Activated CD4-positive, alpha-beta T cell treated with anti-CD3 and anti-CD28 coated beads for 48 hours (primary cell): ENCODE data around the gene TTC16.
"Not testable (repeated sequence)": the region's sequence is repeated elsewhere in the genome, so short reads cannot be mapped to it uniquely, and the experiment has no call there.

Experiments
- DNase-seq: peaks from one replicate; pipeline ENCODE4 v3.0.0-alpha.2; 2020

The TTC16 gene

DNA sequence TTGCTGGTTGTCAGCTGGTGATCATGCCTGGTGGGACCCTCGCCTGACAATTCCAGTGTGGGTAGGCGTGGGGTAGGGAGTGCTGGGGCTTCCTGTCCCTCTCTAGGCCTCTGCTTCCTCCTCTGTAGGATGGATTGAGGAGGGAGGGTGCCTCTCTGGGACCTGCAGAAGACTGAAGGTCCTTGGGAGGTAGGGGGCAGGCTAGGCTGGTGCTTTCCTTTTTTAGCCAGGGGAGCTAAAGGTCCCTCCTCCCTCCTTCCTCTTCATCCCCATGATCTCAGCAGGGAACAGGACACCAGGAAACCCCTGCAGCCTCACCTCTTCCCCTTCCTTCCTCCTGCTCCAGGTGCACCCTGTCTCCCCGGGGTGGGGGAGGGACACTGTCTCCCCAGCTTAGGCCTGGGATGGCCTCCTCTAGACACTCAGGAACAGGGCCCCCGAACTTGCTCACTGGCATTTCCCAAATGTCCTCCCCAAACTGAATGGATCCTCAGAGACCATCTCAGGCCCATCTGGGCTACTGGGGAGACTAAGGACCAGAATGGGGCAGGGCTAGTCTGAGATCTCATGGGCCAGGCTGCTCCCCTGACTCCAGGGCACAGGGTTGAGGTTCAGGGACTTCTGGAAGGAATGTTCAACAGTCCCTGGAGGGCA is 54.2 kb downstream of the TTC16 start:
- no peak for DNase-seq

DNA sequence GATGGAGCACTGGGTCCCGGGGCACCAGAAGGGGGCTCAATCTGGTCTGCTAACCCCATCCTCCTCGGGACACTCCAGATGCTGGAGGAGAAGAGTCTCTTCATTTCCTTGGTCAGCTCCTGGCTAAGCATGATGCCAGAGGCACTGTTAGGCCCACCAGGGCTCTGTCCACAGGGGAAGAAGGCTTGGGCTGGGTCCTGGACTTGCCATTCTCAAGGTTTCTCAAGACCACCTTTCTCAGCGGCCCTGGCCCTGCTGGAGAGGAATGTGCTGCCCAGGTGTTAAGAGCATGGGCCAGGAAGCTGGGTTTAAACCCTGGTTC is 54.7 kb downstream of the TTC16 start:
- no peak for DNase-seq

DNA sequence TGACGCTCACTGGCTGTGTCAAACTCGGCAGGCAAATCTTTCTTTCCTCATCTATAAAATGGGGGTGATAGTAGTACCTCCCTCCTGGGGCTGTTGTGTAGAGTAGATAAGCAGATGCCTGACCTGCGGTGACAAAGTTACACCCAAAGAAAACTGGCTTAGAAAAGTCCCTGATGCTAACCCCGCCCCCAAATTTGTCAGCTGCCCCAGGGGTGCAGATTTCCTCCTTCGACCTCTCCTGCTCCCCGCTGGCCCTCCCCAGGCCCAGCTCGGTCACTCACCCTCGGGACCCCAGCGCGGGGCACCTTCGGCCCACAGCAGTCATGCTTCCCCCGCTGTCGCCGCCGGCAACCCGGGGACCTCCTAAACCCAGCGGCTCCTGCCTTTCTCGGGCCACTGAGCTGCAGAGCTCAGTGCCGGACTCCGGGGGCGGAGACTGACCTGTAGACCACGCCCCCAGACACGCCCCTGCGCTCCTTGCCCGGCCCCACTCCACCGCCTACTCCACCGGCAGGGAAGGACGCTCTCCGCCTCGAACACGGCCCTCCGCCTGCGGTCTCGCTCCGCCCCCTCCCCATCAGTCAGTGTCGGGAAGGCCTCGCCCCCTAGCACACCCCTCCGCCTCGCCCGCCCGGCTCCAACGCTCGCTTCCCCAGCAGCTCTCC is 55.2 kb downstream of the TTC16 start:
- peak; percentile 98 for DNase-seq

DNA sequence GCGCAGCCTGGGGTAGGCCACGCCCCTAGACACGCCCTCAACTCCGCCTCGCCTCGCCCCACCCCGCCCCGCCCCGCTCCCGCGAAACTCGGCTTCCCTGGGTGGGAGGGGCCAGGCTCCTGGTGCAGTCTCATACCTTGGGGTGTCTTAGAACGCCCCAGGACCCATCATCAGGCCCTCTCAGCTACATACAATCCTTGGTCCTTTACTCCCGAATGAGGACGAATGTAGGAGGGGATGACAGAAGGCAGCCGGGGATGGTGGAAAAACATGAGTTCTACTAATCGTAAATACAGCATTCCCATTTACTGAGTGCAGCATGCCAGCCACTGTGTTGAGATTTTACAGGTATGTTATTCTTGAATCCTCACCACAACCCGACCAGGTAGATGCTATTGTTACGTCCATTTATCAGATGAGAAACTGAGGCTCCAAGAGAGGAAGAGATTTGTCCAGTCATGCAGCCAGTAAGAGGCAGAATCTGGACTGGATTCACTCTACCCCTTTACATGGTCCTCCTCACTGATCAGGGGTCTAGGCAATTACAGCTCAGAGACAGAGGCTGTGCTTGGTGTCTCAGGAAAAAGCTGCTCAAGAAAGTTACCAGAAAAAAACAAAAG is 55.8 kb downstream of the TTC16 start:
- no peak for DNase-seq

DNA sequence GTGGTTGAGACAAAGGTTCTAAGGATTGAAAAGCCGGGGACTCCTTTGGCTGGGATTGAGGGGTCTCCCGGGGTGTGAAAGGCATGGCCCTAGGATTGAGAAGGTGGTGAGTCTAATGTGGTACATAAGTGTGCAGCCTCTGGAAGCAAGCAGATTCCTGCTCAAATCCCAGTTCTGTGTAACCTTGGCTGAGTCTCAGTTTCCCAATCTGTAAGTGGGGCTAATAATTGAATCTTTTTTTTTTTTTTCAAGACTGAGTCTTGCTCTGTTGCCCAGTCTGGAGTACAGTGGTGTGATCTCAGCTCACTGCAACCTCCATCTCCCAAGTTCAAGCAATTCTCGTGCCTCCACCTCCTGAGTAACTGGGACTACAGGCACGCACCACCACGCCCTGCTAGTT is 56.7 kb downstream of the TTC16 start:
- no peak for DNase-seq

DNA sequence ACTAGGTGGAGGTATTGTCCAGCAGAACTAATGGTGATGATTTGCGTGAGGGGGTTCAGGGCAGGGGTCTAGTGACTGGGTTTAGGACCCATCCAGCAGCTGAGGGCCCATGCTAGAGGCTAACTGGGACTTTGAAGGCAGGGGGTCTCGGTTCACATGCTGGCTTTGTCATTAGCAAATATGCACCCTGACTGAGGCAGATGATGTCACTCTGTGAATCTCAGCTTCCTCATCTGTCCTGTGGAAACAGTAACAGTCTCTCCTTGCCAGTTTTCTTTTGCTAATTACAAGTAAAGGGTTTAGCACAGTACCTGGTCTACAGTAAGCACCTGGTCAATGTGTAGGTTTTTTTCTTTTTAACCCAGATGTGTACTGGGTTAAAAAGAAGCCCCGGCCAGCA is 57.4 kb downstream of the TTC16 start:
- no peak for DNase-seq

DNA sequence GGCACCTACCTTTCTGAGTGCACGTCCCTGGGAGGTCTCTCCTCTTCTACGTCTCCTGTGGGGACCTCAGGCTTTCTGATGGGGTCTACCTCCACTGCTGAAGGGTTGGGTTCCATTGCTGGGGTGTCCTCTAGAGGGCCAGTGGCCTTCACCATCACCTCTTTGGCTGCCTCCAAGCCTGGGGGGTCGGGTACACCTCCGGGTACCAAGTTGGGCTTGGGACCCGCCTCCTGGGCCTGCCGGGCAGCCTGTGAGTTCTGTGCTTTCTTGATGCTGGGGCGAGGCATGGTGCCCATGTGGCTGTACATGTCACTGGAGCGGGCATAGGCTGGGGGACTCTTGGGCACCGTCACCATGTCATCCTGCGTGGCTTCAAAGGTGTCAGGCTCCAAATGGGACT is 58.1 kb downstream of the TTC16 start:
- no peak for DNase-seq

DNA sequence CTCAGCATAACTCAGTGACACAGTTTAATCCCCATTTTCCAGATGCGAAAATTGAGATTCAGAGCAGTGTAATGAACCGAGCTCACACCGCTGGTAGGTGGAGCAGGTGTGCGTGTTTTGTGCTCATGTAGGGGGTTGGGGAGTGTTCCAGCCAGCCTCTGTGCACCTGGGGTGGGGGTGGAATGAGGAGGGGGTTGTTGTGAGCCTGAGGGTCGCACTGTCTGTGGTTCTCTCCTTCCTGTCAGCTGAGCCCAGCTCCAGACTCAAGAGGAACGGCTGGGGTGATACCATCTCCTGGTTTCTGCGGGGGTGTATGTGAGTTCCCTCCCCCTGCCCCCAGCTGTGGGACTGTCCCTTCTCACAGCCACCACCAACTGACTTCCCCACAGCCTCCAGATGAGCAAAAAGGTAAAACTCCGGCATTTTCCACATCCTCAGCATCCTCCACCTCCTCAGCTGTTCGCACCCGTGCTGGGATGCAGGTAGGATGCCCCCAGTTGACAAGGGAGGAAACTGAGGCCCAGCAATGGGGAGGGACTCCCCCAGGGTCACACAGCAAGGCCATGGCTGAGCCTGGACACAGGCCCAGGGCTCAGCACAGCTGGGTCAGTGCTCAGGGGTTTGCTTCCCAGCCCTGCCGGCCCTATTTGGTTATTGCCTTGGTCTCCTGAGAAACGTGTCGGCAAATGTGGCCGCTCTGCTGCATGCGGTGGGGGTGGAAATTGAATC is 60.5 kb downstream of the TTC16 start:
- peak; percentile 83 for DNase-seq

DNA sequence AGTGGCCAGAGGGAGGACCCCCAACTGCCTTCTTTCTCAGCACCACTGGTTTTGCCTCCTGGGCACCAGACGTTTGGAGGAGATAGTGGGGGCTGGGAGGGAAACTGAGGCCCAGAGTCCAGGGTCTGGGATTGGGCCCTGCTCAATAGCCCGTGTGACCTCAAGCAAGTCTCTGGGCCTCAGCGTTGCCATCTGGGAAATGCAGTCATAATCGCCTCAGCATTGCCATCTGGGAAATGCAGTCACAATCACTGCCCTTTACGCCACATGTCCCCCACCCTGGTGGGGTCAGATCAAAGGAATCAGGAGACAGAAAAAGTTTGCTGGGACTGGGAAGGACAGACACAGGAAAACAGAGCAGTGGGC is 61.0 kb downstream of the TTC16 start:
- peak; percentile 45 for DNase-seq

DNA sequence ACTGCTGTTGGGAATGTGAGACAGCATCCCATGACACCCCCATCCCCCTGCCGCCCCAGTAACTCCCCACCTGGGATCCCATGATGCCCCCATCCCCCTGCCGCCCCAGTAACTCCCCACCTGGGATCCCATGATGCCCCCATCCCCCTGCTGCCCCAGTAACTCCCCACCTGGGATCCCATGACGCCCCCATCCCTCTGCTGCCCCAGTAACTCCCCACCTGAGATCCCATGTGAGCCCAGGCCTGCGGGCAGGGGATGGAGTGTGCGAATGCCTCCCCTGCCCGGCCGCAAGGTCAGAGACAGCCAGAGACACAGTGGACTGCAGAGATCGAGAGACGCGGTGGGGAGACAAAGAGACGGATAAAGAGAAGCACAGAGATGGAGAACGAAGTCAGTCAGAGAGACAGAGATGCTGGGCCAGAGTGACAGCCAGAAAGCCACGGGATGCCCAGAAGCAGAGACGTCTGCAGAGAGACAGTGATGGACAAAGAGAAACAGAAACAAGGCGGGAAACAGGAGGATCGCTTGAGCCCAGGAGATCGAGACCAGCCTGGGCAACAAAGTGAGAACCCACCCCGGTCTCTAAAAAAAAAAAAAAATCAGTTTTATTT is 61.6 kb downstream of the TTC16 start:
- DNase-seq = no peak

DNA sequence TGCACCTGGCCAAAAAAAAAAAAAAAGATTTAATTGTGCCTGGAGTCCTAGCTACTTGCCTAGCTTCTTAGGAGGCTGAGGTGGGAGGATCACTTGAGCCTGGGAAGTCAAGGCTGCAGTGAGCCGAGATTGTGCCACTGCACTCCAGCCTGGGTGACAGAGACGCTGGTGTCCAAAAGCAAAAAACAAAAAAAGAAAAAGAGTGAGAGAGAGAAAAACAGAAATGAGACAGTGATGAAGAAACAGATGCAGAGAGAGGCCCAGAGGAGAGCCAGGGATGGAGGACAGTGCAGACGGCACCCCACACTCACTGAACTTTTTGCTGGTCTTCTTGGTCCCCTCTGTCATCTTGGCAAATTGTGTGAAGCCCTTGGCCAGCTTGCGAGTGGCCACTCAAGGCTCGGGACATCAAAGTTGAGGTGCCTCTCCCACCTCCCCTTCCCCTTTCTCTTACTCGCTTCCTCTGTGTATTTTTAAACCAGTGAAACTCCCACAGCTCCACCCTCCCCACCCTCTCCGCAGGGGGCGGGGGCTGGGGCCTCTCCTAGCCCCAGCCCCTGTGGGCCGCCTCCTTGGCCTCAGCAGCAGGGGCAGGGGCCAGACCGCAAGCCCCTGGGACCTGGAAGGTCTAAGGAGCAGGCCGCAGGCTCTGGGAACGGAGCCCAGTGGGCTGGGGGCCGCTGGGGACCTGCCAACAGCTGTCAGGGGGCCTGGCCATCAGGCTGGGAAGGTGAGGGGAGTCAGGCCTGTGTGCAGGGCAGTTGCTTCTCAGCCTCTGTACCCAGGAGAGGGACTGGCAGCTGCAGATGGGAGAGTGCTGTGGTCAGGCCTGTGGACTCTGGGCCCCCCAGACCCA is 62.6 kb downstream of the TTC16 start, which contains the start of gene SH2D3C:
Gene SH2D3C, minus strand, starts transcription at position 387 of the 856 bp plus-strand sequence. Its CDS starts 39 bp downstream, at position 348.
- DNase-seq = peak; percentile 63

DNA sequence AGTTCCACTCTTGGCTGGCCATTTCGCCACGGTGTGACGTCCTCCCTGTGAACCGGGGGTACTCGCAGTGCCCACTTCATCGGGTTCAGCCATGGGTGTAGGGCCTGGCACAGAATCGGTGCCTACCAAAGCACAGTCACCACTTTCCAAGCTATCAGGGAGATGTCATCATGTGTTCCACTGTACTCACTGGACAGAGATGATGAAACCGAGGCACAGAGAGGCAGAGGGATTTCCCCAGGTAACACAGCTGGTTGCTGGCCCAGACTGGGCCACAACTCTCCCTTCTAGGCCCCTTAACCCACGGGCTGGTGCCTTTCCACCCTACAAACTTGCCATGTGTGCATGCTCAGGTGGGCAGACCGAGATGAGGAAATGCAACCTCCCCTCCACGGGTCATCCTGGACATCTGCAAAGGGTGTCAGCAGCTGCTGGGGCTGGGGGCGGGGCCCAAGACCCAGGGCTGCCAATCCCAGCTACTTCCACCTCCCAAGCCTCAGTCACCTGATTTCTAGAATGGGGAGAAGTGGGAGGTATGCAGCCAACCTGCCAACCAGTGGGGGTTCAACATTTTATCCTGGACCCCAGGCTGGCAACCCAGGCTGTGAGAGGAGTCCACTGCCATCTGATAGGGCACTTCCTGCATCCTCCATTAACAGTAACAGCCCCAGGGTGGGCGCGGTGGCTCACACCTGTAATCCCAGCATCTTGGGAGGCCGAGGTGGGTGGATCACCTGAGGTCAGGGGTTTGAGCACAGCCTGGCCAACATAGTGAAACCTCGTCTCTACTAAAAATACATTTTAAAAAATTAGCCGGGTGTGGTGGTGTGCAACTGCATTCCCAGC is 63.5 kb downstream of the TTC16 start:
- peak; percentile 77 for DNase-seq

DNA sequence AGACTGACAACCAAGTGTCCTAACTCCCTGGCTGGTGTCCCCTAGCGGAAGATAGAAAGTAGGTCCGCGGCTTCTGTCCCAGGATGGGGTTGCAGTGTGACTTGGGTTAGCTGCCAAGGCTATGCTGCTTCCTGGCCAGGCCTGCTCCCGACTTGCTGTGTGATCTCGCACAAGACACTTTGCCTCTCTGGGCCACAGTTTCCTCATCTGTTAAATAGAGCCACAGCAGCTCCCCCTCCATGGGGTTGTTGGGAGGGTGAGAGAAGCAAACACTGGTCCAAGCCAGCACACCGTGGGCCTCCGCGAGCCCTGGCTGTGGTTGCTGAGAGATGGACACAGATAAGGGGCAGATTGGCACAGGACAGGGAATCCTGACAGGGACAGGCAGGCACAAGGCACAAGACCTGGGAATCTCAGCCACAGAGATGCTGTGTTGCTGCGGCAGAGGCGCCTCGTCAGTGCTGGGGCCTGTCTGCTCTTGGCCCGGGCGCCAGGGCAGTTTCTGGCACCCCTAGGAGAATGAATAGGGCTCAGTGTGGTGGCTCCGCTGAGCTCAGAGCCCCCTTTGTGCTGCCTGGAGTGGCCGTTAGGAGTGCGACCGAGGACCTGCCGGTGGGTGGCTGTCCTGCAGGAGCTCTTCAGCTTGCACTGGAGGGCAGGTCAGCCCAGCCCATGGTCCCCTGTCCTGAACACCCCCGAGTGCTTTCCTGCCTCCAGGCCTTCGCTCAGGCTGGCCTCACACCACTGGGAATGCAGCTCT is 64.4 kb downstream of the TTC16 start:
- no peak for DNase-seq

DNA sequence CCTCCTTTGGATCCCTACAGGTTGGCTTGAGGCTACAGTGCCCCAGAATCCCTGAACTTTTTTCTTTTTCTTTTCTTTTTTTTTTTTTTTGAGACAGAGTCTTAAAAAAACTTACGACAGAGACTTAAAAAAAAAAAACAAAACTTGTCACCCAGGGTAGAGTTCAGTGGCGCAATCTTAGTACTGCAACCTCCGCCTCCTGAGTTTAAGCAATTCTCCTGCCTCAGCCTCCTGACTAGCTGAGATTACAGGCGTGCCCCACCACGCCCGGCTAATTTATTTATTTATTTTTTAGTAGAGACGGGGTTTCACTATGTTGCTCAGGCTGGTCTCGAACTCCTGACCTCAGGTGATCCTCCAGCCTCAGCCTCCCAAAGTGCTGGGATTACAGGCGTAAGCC is 65.0 kb downstream of the TTC16 start:
- not testable (repeated sequence) for DNase-seq
